Endothelial cell (in vitro differentiated cells): ENCODE data around the gene CIPC. TPM values are rescaled to one million over a fixed set of nuclear protein-coding genes. Genes with fewer than 3 reads are reported as not detected.
A peak's percentile ranks its signal among the peaks of the same experiment; 100 is the strongest.

Source experiments
- DNase-seq: peaks from one replicate; pipeline ENCODE4 v3.0.0; 2021; ENCODE audit warnings: low spot score
- H3K27ac Mint-ChIP-seq: one replicate; pipeline ENCODE4 v1.8.0; 2021; ENCODE audit warnings: mixed read lengths, inconsistent platforms; ENCODE audit not compliant: unreplicated experiment
- H3K27me3 Mint-ChIP-seq: one replicate; pipeline ENCODE4 v1.8.0; 2021; ENCODE audit warnings: mild to moderate bottlenecking, moderate library complexity, mixed read lengths, inconsistent platforms; ENCODE audit not compliant: unreplicated experiment
- H3K36me3 Mint-ChIP-seq: one replicate; pipeline ENCODE4 v1.8.0; 2021; ENCODE audit warnings: mild to moderate bottlenecking, low read depth, mixed read lengths, inconsistent platforms; ENCODE audit not compliant: unreplicated experiment
- H3K4me1 Mint-ChIP-seq: one replicate; pipeline ENCODE4 v1.8.0; 2021; ENCODE audit warnings: mild to moderate bottlenecking, mixed read lengths, inconsistent platforms; ENCODE audit not compliant: unreplicated experiment
- H3K4me3 Mint-ChIP-seq: one replicate; pipeline ENCODE4 v1.8.0; 2021; ENCODE audit warnings: mild to moderate bottlenecking, mixed read lengths, inconsistent platforms; ENCODE audit not compliant: unreplicated experiment
- H3K9me3 Mint-ChIP-seq: one replicate; pipeline ENCODE4 v1.8.0; 2021; ENCODE audit warnings: mixed read lengths, inconsistent platforms; ENCODE audit not compliant: unreplicated experiment
- CTCF ChIP-seq: fragments of 200-600 bp; sonication (generic); IDR thresholded peaks from one replicate; pipeline ENCODE4 v1.5.0; 2021; ENCODE audit warnings: antibody characterized with exemption; ENCODE audit not compliant: unreplicated experiment
- total RNA-seq: library from RNA; stranded (reverse); fragmentation: NEBNext Ultra II Directional; extraction: Animal tissue kit (Norgen Biotek cat#: 25700); gene quantifications from one replicate; pipeline ENCODE4 v1.2.1, GENCODE V29; 2021; ENCODE audit not compliant: unreplicated experiment

Gene CIPC
- total RNA-seq, 1 donor from 2014 or later, result 42.4 TPM

- no peak for TF ChIP-seq CTCF
- Mint-ChIP-seq H3K4me1 (peaks cover 19% of the 10 kb centered on the region), H3K36me3 (no peaks in the 10 kb centered on the region), H3K4me3 (no peak overlapping the region), H3K9me3 (no peaks in the 10 kb centered on the region), H3K27ac (peak overlapping the region; percentile 90), H3K27me3 (peaks cover 10% of the 10 kb centered on the region)
- no peak for DNase-seq
These were observed 11.1 kb upstream of the CIPC start for GRCh38 chr14:77086951-77087350.

- Mint-ChIP-seq H3K27me3 (peaks cover 8% of the 10 kb centered on the region), H3K4me3 (no peak overlapping the region), H3K9me3 (no peaks in the 10 kb centered on the region), H3K4me1 (peaks cover 15% of the 10 kb centered on the region), H3K36me3 (no peaks in the 10 kb centered on the region), H3K27ac (peak overlapping the region; percentile 74)
- DNase-seq, result no peak
- TF ChIP-seq CTCF, result no peak
These were observed 10.4 kb upstream of the CIPC start for GRCh38 chr14:77087631-77088030.

- Mint-ChIP-seq H3K4me1 (peaks cover 12% of the 10 kb centered on the region), H3K4me3 (no peak overlapping the region), H3K27me3 (peaks cover 8% of the 10 kb centered on the region), H3K27ac (peak overlapping the region; percentile 74), H3K36me3 (no peaks in the 10 kb centered on the region), H3K9me3 (no peaks in the 10 kb centered on the region)
- DNase-seq, result no peak
- TF ChIP-seq CTCF, result no peak
These were observed 9.8 kb upstream of the CIPC start for GRCh38 chr14:77088219-77088618.

GRCh38 chr14:77088645-77089044 lies 9.4 kb upstream of the CIPC start:
- H3K4me1 Mint-ChIP-seq, result peaks cover 12% of the 10 kb centered on the region
- H3K9me3 Mint-ChIP-seq, result no peaks in the 10 kb centered on the region
- H3K27me3 Mint-ChIP-seq, result peaks cover 8% of the 10 kb centered on the region
- no peaks in the 10 kb centered on the region for H3K36me3 Mint-ChIP-seq
- no peak for DNase-seq
- no peak overlapping the region for H3K27ac Mint-ChIP-seq
- no peak overlapping the region for H3K4me3 Mint-ChIP-seq
- TF ChIP-seq CTCF, result no peak

GRCh38 chr14:77091518-77091917 lies 6.5 kb upstream of the CIPC start:
- Mint-ChIP-seq H3K36me3 (no peaks in the 10 kb centered on the region), H3K4me1 (peaks cover 6% of the 10 kb centered on the region), H3K4me3 (no peak overlapping the region), H3K27ac (no peak overlapping the region), H3K27me3 (peaks cover 2% of the 10 kb centered on the region), H3K9me3 (no peaks in the 10 kb centered on the region)
- TF ChIP-seq CTCF, result no peak
- DNase-seq, result no peak
